HepG2 (cell line): Measurements from ENCODE around the gene BCL6B. TPM values are rescaled to one million over a fixed set of nuclear protein-coding genes. Genes with fewer than 3 reads are reported as not detected.

Experiments used
- ATAC-seq: fragments of 200-7000 bp; cut with Tn5 transposase; 3 replicates; pipeline ENCODE4 v1.9.1; 2020; ENCODE audit warnings: mild to moderate bottlenecking, moderate library complexity
- BruUV-seq: library from RNA; stranded (reverse); fragments of 400-500 nt; replicated peaks from 2 replicates; lab custom pipeline; 2021; lab: Mats Ljungman, UMichigan
- CTCF ChIA-PET: fragments of 300-600 bp; formaldehyde crosslinking; extraction: SDS; loops from one replicate; lab custom pipeline; 2021; ENCODE audit warnings: low total read pairs, inconsistent platforms, low intra/inter-chr PET ratio; lab: Yijun Ruan, JAX
- POLR2A ChIA-PET: fragments of 350-600 bp; sonication (Branson Sonifier 250); formaldehyde crosslinking; loops from one replicate; lab custom pipeline; 2020; ENCODE audit warnings: antibody characterized with exemption, inconsistent platforms; lab: Yijun Ruan, JAX
- DNase-seq: peaks from one replicate; pipeline ENCODE4 v3.0.0-alpha.2; 2015; ENCODE audit warnings: low spot score
- FAIRE-seq: peaks from 3 replicates; lab custom pipeline; 2011; peaks lifted over from hg19 to GRCh38; lab: Jason Lieb, UNC
- H2AFZ ChIP-seq: one replicate; pipeline ENCODE4 v1.6.1; 2011; ENCODE audit warnings: low read length, inconsistent platforms
- H3K27ac ChIP-seq: fragments of 300-600 bp; 3 replicates; pipeline ENCODE4 v1.8.0; 2011; ENCODE audit warnings: mixed run types, mild to moderate bottlenecking, mixed read lengths, low read length, inconsistent platforms; ENCODE audit not compliant: insufficient read depth; ENCODE audit errors: extremely low read length
- H3K27me3 ChIP-seq, 2 experiments: fragments of 200-600 bp in 1 of 2; 2 replicates in 1 of 2; 3 replicates in 1 of 2; pipeline versions ENCODE4 v1.6.0 to v1.8.0; 2011; ENCODE audit warnings: low read length in 2 of 2, mild to moderate bottlenecking in 2 of 2, moderate library complexity in 2 of 2, inconsistent platforms in 1 of 2; ENCODE audit not compliant: insufficient read depth in 2 of 2, control insufficient read depth in 1 of 2
- H3K36me3 ChIP-seq, 2 experiments: fragments of 200-600 bp in 1 of 2; replicated peaks in 1 of 2; 2 replicates in 1 of 2; 3 replicates in 1 of 2; pipeline versions ENCODE4 v1.5.1 to v1.8.0; 2011; ENCODE audit warnings: low read length in 2 of 2, inconsistent platforms in 1 of 2; ENCODE audit not compliant: insufficient read depth in 2 of 2, control insufficient read depth in 1 of 2
- H3K4me1 ChIP-seq: 2 replicates; pipeline ENCODE4 v1.5.1; 2012; ENCODE audit warnings: low read length, inconsistent platforms; ENCODE audit not compliant: insufficient read depth
- H3K4me2 ChIP-seq: 2 replicates; pipeline ENCODE4 v1.6.0; 2011; ENCODE audit warnings: low read depth, low read length, inconsistent platforms
- H3K4me3 ChIP-seq, 3 experiments: fragments of 200-600 bp in 1 of 3; sonication (generic), shearing (Covaris generic) in 1 of 3; replicated peaks in 1 of 3; 2 replicates each; pipeline ENCODE4 v1.5.1; 2011 to 2016; ENCODE audit warnings: low read length in 3 of 3, inconsistent platforms in 2 of 3, low read depth in 2 of 3, mild to moderate bottlenecking in 2 of 3, control low read depth in 1 of 3, mixed read lengths in 1 of 3; ENCODE audit not compliant: insufficient read depth in 1 of 3
- H3K79me2 ChIP-seq: one replicate; pipeline ENCODE4 v1.6.1; 2011; ENCODE audit warnings: low read length, inconsistent platforms; ENCODE audit not compliant: insufficient read depth
- H3K9ac ChIP-seq: 2 replicates; pipeline ENCODE4 v1.6.0; 2011; ENCODE audit warnings: mild to moderate bottlenecking, low read depth, low read length, inconsistent platforms; ENCODE audit not compliant: insufficient read depth
- H3K9me3 ChIP-seq: 2 replicates; pipeline ENCODE4 v1.5.1; 2012; ENCODE audit warnings: mild to moderate bottlenecking, low read length
- H4K20me1 ChIP-seq: 2 replicates; pipeline ENCODE4 v1.6.0; 2011; ENCODE audit warnings: inconsistent platforms, mild to moderate bottlenecking, low read length, moderate library complexity; ENCODE audit not compliant: insufficient read depth
- ESRRA ChIP-seq: sonication (generic); formaldehyde crosslinking; IDR thresholded peaks from 2 replicates; pipeline ENCODE4 v1.5.1; 2020; ENCODE audit warnings: mild to moderate bottlenecking, low read depth, missing genetic modification reagents
- ETS1 ChIP-seq: sonication (generic); formaldehyde crosslinking; IDR thresholded peaks from 2 replicates; pipeline ENCODE4 v1.4.0; 2020; ENCODE audit warnings: missing genetic modification reagents
- HNRNPK ChIP-seq: fragments of 200-400 bp; formaldehyde crosslinking; IDR thresholded peaks from 2 replicates; pipeline ENCODE4 v1.6.1; 2018; ENCODE audit warnings: low read length, low read depth, moderate library complexity, mild to moderate bottlenecking; ENCODE audit not compliant: poor library complexity, severe bottlenecking
- NCOR1 ChIP-seq: fragments of 200-600 bp; sonication (generic); IDR thresholded peaks from 2 replicates; pipeline ENCODE4 v1.7.0; 2017; ENCODE audit warnings: antibody characterized with exemption, low read length, borderline replicate concordance
- TGIF2 ChIP-seq: IDR thresholded peaks from 2 replicates; pipeline ENCODE4 v1.6.1; 2016; ENCODE audit warnings: control low read depth, missing compliant biosample characterization
- TSC22D2 ChIP-seq: sonication (generic); formaldehyde crosslinking; IDR thresholded peaks from 2 replicates; pipeline ENCODE4 v1.5.1; 2020; ENCODE audit warnings: missing genetic modification reagents, mild to moderate bottlenecking, borderline replicate concordance
- ZBTB42 ChIP-seq: sonication (generic); formaldehyde crosslinking; IDR thresholded peaks from 2 replicates; pipeline ENCODE4 v1.5.0; 2020; ENCODE audit warnings: mild to moderate bottlenecking, missing genetic modification reagents
- ZNF263 ChIP-seq: sonication (generic); formaldehyde crosslinking; IDR thresholded peaks from 2 replicates; pipeline ENCODE4 v1.4.0; 2020; ENCODE audit warnings: missing genetic modification reagents
- ZNF564 ChIP-seq: sonication (generic); formaldehyde crosslinking; IDR thresholded peaks from 2 replicates; pipeline ENCODE4 v1.8.1; 2023; ENCODE audit warnings: mild to moderate bottlenecking, missing genetic modification reagents
- ZNF747 ChIP-seq: sonication (generic); formaldehyde crosslinking; IDR thresholded peaks from 2 replicates; pipeline ENCODE4 v1.8.1; 2023; ENCODE audit warnings: missing genetic modification reagents, mild to moderate bottlenecking, borderline replicate concordance
- ZNF841 ChIP-seq: sonication (generic); formaldehyde crosslinking; IDR thresholded peaks from 2 replicates; pipeline ENCODE4 v1.8.1; 2023; ENCODE audit warnings: missing genetic modification reagents, borderline replicate concordance
- WGBS: methylation state at CpG from one replicate; pipeline ENCODE4 v1.1.6; 2017; ENCODE audit warnings: low lambda C conversion rate; 5-methylcytosine and 5-hydroxymethylcytosine counted together
- in situ Hi-C: cut with HindIII; loops from 2 replicates; pipeline ENCODE4 v1.10.0; 2017; ENCODE audit warnings: low pct_unique_long_range_greater_than_20kb; ENCODE audit not compliant: extremely low pct_ligation_motif_present
- intact Hi-C: fragments of 100-400 bp; cut with micrococcal nuclease; formaldehyde crosslinking; loops from one replicate; pipeline ENCODE4 v1.10.0; 2022; ENCODE audit not compliant: unreplicated experiment
- polyA plus RNA-seq, 8 experiments: library from polyadenylated mRNA; depleted of rRNA in 3 of 8; stranded (reverse) in 7 of 8; unstranded in 1 of 8; fragments of >200 nt; fragmentation: Illumina TruSeq in 4 of 8; extraction: Trizol in 4 of 8; gene quantifications; 2 replicates each; pipeline versions ENCODE4 v1.2.1 to v1.2.3, GENCODE V29; 2011 to 2016; ENCODE audit warnings: low read depth in 4 of 8, missing spikeins in 1 of 8, mixed read lengths in 1 of 8; ENCODE audit not compliant: insufficient read depth in 1 of 8
- total RNA-seq, 5 experiments: library from RNA; depleted of rRNA; stranded (reverse); fragments of >200 nt; fragmentation: Illumina TruSeq; extraction: Trizol; gene quantifications; 2 replicates each; pipeline ENCODE4 v1.2.3, GENCODE V29; 2016; ENCODE audit warnings: low read depth in 1 of 5
- TF ChIP-seq, protein P1 (sequence below): sonication (generic); formaldehyde crosslinking; IDR thresholded peaks from 2 replicates; pipeline ENCODE4 v1.4.0; 2020; ENCODE audit warnings: mild to moderate bottlenecking, missing genetic modification reagents
- TF ChIP-seq, protein P2 (sequence below): sonication (generic); formaldehyde crosslinking; IDR thresholded peaks from 2 replicates; pipeline ENCODE4 v1.4.0; 2020; ENCODE audit warnings: mild to moderate bottlenecking, missing genetic modification reagents

Gene BCL6B
- total and polyA plus RNA-seq, 2 of the 13 experiments (the other 11 are each of a cell fraction or from before 2014, with no cell fraction given), result not detected

DNA sequence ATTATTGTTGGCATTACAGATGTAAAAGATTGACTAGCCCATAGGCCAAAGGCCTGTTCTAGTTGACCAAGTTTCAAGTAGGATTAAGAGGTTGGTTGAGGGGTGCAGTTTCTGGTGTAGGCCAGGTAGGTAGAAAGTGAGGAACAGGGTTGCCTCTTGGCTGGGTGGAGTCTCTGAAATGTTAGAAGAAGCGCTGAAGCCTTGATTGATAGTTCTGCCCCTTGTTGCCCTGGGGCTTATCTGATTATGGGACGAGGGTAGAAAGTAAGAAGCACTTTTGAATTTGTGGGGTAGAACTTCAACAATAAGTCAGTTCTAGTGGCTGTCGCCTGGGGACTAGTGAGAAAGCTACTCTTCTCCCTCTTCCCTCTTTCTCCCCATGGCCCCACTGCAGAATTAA lies 6.2 kb downstream of the BCL6B start:
- Histone ChIP-seq H3K4me3 (no peak overlapping the region), H3K4me2 (no peak overlapping the region), H3K4me1 (peaks cover 29% of the 10 kb centered on the region), H3K27me3 (peaks cover 1 to 24% of the 10 kb centered on the region in 2 experiments; a peak in 3 of 5 replicates), H3K9me3 (no peaks in the 10 kb centered on the region), H3K9ac (no peak overlapping the region), H2AFZ (no peak overlapping the region), H3K36me3 (no peaks in the 10 kb centered on the region), H4K20me1 (no peaks in the 10 kb centered on the region), H3K27ac (no peak overlapping the region), H3K79me2 (no peaks in the 10 kb centered on the region)
- ATAC-seq, result no peak
- no peak for FAIRE-seq
- CTCF ChIA-PET, result no interaction called here
- no TSS peak for BruUV-seq
- POLR2A ChIA-PET, result no interaction called here
- WGBS, result 4% methylated on average over 3 of the region's 3 CpGs
- no peak for DNase-seq
- in situ Hi-C loops (no loop called here), intact Hi-C loops (loop anchor here (10.0 kb wide), 1 partner anchor 184 kb away; no protein-coding TSS in a partner anchor)
- TF ChIP-seq, protein P1, sequence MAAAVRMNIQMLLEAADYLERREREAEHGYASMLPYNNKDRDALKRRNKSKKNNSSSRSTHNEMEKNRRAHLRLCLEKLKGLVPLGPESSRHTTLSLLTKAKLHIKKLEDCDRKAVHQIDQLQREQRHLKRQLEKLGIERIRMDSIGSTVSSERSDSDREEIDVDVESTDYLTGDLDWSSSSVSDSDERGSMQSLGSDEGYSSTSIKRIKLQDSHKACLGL (CRISPR knock-in tag), result no peak
- TF ChIP-seq NCOR1 (no peak), HNRNPK (no peak), ZNF263 (no peak), ZNF564 (CRISPR knock-in tag) (no peak), ESRRA (no peak), ZNF841 (CRISPR knock-in tag) (no peak), ETS1 (no peak), TGIF2 (CRISPR knock-in tag) (no peak), ZNF747 (no peak), TSC22D2 (CRISPR knock-in tag) (no peak), ZBTB42 (CRISPR knock-in tag) (no peak)
- TF ChIP-seq, protein P2, sequence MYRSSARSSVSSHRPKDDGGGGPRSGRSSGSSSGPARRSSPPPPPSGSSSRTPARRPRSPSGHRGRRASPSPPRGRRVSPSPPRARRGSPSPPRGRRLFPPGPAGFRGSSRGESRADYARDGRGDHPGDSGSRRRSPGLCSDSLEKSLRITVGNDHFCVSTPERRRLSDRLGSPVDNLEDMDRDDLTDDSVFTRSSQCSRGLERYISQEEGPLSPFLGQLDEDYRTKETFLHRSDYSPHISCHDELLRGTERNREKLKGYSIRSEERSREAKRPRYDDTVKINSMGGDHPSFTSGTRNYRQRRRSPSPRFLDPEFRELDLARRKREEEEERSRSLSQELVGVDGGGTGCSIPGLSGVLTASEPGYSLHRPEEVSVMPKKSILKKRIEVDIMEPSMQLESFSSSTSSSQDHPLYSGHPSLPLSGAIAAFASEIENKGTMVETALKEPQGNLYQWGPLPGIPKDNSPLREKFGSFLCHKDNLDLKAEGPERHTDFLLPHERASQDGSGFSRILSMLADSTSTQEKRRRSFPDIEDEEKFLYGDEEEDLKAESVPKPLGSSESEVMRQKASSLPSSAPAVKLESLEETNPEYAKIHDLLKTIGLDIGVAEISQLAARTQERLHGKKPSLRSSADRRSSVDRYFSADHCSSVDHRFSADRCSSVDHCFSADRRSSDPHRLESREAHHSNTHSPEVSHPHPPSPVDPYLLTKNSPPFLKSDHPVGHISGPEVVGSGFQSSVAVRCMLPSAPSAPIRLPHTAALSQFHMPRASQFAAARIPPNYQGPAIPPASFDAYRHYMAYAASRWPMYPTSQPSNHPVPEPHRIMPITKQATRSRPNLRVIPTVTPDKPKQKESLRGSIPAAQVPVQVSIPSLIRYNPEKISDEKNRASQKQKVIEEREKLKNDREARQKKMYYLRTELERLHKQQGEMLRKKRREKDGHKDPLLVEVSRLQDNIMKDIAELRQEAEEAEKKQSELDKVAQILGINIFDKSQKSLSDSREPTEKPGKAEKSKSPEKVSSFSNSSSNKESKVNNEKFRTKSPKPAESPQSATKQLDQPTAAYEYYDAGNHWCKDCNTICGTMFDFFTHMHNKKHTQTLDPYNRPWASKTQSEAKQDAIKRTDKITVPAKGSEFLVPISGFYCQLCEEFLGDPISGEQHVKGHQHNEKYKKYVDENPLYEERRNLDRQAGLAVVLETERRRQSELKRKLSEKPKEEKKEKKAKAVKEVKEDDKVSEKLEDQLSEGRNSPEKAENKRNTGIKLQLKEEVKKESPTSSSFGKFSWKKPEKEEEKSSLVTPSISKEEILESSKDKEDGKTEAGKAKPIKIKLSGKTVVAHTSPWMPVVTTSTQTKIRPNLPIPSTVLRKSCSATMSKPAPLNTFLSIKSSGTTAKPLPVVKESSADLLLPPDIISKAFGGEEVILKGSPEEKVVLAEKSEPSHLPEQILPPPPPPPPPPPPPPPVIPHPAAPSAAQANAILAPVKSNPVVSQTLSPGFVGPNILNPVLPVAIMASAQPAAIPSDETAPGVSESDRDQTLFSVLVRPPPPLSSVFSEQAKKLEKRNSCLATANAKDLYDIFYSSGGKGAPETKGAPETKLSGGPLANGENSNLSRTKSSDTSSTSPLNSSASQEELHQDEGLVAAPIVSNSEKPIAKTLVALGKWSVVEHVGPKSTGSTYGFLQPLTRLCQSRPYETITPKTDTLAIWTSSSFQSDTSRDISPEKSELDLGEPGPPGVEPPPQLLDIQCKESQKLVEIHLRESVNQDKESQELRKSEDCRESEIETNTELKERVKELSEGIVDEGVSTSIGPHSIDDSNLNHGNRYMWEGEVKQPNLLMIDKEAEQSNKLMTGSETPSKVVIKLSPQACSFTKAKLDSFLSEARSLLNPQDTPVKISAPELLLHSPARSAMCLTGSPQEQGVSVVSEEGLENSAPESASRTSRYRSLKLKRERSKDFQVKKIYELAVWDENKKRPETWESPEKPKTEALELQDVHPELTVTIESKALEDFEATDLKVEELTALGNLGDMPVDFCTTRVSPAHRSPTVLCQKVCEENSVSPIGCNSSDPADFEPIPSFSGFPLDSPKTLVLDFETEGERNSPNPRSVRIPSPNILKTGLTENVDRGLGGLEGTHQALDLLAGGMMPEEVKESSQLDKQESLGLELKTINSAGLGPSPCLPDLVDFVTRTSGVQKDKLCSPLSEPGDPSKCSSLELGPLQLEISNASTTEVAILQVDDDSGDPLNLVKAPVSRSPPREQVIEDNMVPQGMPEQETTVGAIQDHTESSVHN (CRISPR knock-in tag), result no peak
- TF ChIP-seq, all 625 proteins: peak for 0
